ENCODE data around the gene ZDHHC13.
"Not testable (repeated sequence)": the region's sequence is repeated elsewhere in the genome, so short reads cannot be mapped to it uniquely, and the experiment has no call there.

ZDHHC13 gene

DNA sequence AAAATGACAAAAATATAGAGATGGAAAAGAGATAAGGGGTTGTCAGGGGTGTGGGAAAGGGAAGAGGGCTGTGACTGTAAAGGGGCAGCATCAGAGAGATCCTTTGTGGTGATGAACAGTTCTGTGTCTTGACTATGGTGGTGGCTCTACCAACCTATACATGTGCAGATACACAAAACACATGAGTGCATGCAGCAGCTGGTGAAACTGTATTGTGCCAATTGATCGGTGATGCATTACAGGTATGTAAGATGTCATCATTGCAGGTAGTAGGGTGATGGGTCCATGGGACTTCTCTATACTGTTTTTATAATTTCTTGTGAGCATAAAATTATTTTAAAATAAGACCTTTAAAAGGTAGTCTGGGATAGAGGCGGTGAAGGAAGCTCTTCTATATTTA lies 24.1 kb upstream of the ZDHHC13 start:
- no peak for DNase-seq
- in situ Hi-C loops (cut with MboI; ENCODE audit: low pct_unique_long_range_greater_than_20kb, low sequenced_read_pairs): loop anchor here (25.0 kb wide), 1 partner anchor 444 kb away; no protein-coding TSS in a partner anchor

DNA sequence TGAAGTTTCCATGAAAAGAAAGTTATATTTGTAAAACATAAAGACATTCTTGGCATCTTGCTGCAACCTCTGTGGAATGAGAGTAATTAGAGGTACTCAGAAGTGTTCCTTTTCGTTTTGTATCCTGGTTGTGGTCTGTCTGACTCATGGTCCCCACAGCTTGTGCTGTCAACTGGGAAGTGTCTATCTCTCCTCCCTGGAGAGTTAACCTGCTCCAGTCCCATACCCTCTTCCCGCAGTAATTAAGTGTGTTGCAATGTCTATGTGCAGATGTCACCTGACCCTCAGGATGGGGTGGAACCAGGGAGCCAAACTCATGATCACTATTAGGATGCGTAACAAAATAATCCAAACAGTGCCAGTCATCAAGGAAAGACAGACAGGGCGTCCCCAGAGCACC lies 23.0 kb upstream of the ZDHHC13 start:
- DNase-seq: peak; percentile 22
- in situ Hi-C loops (cut with MboI; ENCODE audit: low pct_unique_long_range_greater_than_20kb, low sequenced_read_pairs): loop anchor here (25.0 kb wide), 1 partner anchor 443 kb away; no protein-coding TSS in a partner anchor

DNA sequence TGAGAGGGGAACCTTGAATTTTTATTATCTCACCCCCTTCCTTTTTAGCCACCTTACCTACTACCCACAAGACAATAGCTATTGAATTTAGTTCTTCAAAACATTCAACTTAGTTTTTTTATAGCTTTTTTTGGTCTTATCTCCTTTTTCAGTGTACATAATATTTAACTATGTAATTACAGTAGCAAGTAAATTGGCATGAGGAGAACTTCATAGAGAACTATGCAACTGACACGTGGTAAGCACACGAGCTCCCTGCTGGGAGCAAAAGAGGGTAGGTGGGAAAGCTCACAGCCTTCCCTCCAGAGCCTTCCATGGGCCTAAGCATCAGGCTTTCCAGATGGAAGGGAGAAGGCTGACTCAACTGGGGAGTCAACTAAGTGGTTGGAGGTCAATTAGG lies 22.1 kb upstream of the ZDHHC13 start:
- no peak for DNase-seq
- in situ Hi-C loops (cut with MboI; ENCODE audit: low pct_unique_long_range_greater_than_20kb, low sequenced_read_pairs): loop anchor here (25.0 kb wide), 1 partner anchor 442 kb away; no protein-coding TSS in a partner anchor

DNA sequence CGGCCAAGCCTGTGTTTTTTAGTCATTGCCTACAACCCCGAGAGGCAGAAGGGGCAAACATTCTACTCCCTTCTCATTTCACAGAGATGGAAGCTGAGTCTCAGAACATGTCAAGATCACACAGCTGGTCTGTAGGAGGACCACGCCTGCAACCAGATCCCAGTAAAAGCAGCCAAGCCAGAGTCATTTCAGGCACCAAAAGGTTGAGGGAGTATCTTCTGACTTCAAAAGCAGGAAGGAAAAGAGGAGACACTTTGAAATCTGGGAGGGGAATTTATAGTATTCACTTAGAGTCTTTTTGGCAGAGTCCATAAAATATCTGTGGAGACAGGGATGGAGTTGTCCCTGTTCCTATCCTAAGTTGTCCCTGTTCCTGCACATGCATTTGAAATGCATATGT lies 17.9 kb upstream of the ZDHHC13 start:
- DNase-seq: no peak
- in situ Hi-C loops (cut with MboI; ENCODE audit: low pct_unique_long_range_greater_than_20kb, low sequenced_read_pairs): loop anchor here (25.0 kb wide), 1 partner anchor 438 kb away; no protein-coding TSS in a partner anchor

DNA sequence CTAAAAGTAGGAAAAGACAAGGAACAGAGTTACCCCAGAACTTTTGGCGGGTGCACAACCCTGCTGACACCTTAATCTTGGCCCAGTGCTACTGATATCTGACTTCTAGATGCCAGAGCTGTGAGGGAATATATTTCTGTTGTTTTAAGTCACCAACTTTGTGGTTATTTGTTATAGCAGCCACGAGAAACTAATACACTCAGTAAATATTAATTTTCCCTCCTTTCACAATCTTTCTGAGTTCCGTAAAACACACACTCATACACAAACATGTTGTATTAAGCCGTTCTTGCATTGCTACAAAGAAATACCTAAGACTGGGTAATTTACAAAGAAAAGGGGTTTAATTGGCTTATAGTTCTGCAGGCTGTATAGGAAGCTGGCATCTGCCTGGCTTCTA lies 16.1 kb upstream of the ZDHHC13 start:
- no peak for DNase-seq
- in situ Hi-C loops (cut with MboI; ENCODE audit: low pct_unique_long_range_greater_than_20kb, low sequenced_read_pairs): no loop called here

DNA sequence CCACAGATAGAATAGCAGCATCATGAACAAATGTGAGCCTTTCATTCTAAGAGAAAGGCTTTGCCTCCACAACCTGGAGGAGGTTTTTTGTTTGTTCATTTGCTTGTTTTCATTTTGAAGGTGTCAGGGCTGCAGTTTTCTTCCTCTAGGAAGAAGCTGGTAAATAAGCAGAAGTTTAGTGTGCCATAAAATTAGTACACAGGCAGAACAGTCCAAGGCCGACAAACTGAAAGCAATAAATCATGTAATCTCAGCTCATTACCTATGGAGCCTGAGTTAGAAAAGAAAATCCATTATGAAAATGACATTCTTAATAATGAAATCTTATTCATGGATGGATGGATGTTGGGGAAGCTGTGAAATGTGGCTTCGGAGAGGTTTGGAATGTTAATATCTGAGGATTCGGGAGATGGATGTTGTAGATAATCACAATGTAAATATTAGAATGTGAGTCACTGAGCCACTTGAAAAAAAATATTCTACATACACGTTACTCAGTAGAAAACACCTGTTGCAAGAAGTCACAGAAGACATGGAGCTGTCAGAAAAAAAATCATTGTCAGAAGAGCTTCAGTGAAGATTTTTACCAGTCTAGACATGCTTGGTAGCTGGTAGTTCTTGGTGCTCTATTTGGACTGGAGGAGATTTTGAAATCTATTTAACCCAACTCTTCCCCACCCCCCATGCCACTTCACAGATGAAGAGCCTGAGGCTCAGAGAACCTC lies 15.0 kb upstream of the ZDHHC13 start:
- no peak for DNase-seq
- in situ Hi-C loops (cut with MboI; ENCODE audit: low pct_unique_long_range_greater_than_20kb, low sequenced_read_pairs): no loop called here

DNA sequence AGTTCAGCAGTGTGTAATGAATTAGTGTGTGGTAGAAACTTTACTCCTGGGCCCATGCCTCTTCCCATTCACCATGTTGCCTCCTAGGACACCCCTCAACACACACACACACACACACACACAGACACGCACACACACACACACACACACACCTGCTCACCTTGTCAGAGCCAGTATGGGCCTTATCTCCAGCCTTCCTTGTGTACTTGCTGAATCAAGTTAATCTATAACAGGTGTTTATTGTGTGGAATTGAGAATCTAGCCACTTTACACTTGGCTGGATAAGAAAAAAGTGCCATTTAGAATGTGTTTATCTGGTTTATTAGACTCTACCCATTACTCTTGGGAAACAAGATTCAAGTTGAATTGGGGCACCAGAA lies 14.5 kb upstream of the ZDHHC13 start:
- in situ Hi-C loops (cut with MboI; ENCODE audit: low pct_unique_long_range_greater_than_20kb, low sequenced_read_pairs): no loop called here
- DNase-seq: no peak

DNA sequence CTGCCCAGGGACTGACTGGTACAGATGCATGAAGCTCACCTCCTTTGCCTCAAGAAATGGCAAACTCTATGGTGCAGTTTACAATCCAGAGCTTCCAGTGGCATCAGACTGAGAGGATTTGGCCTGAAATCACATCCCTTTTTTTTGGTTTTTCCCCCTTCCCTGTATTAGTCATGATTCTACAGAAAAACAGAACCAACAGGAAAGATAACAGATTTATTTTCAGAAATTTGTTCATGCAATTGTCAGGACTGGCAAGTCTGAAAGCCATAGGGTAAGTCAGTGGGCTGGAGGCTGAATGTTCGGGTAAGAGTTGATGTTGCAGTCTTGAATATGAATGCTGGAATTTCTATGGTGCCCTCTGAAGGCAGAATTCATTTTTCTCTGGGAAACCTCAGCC lies 12.0 kb upstream of the ZDHHC13 start:
- DNase-seq: no peak
- in situ Hi-C loops (cut with MboI; ENCODE audit: low pct_unique_long_range_greater_than_20kb, low sequenced_read_pairs): no loop called here

DNA sequence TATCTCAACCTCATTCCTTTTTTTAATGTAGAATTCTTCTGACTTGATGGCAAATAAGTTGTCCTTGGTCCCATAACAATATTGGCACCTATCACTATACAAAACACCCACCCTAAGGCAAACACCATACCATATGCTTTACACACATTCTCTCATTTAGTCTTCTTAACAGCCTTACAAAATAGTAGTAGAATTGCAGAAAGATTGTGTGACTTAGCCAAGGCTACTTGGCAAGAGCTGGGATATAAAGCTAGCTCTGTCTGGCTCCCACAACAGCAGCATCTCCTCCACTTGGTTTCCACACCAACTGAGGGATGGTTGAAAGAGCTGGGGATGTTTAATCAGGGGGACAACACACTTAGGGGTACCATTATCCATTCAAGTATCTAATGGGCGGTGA lies 9.8 kb upstream of the ZDHHC13 start:
- no peak for DNase-seq
- in situ Hi-C loops (cut with MboI; ENCODE audit: low pct_unique_long_range_greater_than_20kb, low sequenced_read_pairs): no loop called here

DNA sequence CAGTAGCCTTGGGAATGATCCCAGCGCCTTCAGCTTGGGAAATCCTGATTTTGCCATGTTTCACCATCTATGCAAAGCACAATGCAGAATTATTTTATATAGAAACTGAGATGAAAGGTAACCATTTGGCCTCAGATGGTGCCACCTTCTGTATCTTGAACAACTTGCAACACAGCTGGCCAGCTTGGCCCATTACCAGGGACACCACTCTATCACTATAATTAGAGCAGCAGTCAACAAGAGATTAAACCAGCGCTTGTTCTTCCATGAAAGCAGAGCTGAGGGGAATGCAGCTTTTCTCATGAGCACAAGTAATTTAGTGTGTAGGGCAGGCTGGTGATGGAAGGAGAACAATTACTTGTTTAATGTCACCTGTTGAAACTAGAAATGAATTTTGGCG lies 6.7 kb upstream of the ZDHHC13 start:
- no peak for DNase-seq
- in situ Hi-C loops (cut with MboI; ENCODE audit: low pct_unique_long_range_greater_than_20kb, low sequenced_read_pairs): no loop called here

DNA sequence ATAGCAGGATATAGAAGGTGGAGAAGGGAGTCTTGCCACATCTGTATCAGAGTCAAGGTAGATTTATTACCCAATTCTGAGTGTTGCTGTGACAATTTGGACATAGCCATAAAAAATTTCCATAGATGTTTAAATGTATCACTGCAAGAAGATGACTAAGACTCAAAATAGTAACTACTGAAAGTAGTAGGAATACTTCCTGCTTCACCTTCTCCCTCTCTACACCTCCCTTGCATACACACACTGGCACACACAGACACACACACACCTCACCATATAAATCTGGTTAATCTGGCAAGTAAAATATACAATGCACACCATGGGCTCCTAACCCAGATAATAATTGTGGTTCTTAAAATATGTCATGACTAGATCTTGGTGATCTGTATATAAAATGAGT lies 5.2 kb upstream of the ZDHHC13 start:
- in situ Hi-C loops (cut with MboI; ENCODE audit: low pct_unique_long_range_greater_than_20kb, low sequenced_read_pairs): no loop called here
- no peak for DNase-seq

DNA sequence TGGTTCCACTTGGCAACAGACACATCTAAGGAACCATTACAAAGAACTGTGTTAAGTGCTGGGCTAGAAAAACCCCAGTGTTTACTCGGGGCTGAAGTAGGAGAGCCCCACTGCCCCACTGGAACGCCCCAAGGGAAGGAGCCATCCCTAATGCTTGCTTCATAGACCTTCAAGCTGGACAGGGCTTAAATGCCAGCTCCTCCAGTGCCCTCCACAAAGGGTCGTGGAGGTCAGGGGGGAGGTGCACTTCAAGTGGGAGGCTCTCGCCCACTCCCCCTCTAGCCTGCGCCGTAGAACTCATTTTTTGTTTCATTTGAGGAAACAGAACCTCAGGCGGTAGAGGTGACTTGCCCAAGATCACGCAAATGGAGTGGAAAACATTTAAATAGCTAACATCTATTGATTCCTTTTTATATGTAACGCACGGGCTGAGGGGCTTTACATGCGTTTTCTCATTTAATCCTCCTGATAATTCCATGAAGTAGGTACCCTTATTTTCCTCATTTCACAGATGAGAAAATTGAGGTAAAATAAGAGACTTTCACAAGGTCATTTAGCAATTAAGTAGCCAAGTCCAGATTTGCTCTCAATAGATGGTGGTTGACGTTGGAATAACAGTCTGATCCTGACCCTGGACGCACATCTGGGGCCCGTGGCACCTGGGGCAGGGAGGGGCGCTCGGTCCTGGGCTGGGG lies 545 bp upstream of the ZDHHC13 start:
- DNase-seq: no peak
- in situ Hi-C loops (cut with MboI; ENCODE audit: low pct_unique_long_range_greater_than_20kb, low sequenced_read_pairs): no loop called here

DNA sequence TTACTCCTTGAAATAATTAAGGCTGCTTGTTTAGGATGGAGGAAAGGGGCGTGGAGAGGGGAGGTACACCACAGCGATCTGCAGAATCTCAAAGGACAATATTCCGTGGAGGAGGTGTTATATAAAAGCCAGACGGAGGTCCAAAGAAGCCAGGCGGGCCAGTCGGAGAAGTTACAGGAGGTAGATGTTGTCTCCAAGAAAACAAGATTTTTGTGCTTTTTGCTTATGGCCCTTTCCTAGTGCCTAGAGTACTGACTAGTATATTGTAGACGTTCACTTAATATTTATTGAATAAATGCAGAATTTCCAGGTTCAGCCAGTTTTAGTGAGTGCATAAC lies 761 bp downstream of the ZDHHC13 start:
- peak; percentile 30 for DNase-seq
- in situ Hi-C loops (cut with MboI; ENCODE audit: low pct_unique_long_range_greater_than_20kb, low sequenced_read_pairs): no loop called here

DNA sequence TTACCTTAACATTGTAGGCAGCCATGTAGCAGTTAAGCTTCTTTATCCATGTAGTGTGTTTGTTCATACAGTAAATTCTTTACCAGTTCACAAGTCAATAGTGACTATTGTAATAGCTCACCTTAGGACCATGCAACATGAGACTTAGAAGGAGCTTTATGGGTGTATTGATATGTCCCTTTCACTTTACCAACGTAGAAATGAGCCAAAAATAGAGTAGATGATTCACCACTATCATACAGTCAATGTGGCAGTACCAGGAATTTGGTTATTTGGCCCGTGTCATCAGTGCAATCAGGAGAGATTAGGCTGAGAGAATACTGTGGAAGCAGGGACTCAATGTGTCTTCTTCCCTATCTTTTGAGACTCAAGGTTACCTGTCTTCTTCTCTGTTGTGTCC lies 4.7 kb downstream of the ZDHHC13 start:
- no peak for DNase-seq
- in situ Hi-C loops (cut with MboI; ENCODE audit: low pct_unique_long_range_greater_than_20kb, low sequenced_read_pairs): no loop called here

DNA sequence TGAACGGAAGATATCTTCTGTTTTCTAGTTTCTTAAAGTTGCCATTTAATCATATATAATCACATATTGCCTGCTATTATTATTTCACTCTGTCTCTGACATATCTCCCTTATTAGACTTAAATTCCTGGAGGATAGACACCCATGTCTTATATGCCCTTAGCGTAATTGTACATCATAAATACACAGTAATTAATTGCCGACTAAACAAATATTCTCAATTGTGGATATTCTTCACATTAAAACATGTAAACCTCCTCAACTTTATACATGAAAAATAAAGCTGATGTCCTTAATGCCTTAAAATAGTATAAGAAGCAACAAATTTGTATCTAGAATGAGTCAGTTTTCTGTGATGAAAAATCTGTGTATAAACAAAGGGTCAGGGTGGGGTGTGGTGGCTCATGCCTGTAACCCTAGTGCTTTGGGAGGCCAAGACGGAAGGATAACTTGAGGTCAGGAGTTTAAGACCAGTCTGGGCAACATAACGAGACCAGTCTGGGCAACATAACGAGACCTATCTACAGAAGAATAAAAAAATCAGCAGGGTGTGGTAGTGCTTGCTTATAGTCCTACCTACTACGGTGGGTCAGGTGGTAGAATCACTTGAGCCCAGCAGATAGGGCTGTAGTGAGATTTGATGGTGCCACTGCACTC lies 6.1 kb downstream of the ZDHHC13 start:
- no peak for DNase-seq
- in situ Hi-C loops (cut with MboI; ENCODE audit: low pct_unique_long_range_greater_than_20kb, low sequenced_read_pairs): no loop called here

DNA sequence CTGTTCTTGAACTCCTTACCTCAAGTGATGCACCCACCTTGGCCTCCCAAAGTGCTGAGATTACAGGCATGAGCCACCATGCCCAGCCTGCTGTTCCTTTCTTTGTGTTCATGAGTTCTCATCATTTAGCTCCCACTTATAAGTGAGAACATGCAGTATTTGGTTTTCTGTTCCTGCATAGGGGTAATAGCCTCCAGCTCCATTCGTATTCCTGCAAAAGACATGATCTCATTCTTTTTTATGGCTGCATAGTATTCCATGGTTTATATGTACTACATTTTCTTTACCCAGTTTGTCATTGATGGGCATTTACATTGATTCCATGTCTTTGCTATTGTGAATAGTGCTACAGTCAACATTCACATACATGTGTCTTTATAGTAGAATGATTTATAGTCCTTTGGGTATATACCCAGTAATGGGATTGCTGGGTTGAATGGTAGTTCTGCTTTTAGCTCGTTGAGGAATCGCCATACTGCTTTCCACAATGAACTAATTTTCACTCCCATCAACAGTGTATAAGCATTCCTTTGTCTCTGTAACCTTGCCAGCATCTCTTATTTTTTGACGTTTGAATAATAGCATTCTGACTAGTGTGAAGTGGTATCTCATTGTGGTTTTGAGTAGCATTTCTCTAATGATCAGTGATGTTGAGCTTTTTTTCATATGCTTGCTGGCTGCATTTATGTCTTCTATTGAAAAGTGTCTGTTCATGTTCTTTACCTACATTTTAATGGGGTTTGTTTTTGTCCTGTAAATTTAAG lies 9.8 kb downstream of the ZDHHC13 start:
- in situ Hi-C loops (cut with MboI; ENCODE audit: low pct_unique_long_range_greater_than_20kb, low sequenced_read_pairs); DNase-seq: not testable (repeated sequence)

DNA sequence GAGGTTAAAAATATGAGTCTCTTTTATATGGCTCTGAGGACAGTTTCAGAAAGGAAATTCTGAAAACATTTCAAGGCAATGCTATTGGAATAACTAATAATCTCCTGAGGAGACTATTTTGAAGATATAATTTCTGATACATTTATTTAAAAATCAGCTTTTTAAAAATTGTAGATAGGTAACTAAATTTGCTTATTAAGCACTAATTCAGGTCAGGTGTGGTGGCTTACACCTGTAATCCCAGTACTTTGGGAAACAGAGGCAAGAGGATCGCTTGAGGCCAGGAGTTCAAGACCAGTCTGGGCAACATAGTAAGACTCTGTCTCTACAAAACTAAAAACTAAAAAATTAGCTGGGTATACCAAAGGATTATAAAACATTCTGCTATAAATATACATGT lies 17.0 kb downstream of the ZDHHC13 start:
- DNase-seq: no peak
- in situ Hi-C loops (cut with MboI; ENCODE audit: low pct_unique_long_range_greater_than_20kb, low sequenced_read_pairs): no loop called here

DNA sequence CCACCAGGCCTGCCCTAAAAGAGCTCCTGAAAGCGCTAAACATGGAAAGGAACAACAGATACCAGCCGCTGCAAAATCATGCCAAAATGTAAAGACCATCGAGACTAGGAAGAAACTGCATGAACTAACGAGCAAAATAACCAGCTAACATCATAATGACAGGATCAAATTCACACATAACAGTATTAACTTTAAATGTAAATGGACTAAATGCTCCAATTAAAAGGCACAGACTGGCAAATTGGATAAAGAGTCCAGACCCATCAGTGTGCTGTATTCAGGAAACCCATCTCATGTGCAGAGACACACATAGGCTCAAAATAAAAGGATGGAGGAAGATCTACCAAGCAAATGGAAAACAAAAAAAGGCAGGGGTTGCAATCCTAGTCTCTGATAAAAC lies 19.9 kb downstream of the ZDHHC13 start:
- in situ Hi-C loops (cut with MboI; ENCODE audit: low pct_unique_long_range_greater_than_20kb, low sequenced_read_pairs): not testable (repeated sequence)

DNA sequence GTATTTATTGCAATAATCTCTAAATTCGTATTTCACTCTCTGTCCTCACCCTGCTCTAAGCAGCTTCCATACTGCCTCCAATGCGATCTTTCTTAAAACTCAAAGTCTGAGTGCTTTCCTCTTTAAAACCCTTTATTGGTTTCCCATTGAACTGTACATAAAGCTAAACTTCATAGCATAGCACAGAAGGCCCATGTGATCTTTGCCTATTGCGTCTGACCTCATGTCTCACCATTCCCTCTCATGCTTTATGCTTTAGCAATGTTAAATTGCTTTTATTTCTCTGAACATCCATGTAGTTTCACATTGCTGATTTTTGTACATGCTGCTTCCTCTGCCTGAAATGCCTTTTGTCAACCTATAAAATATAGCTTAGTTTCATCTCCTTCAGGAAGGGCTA lies 28.4 kb downstream of the ZDHHC13 start:
- in situ Hi-C loops (cut with MboI; ENCODE audit: low pct_unique_long_range_greater_than_20kb, low sequenced_read_pairs): no loop called here
- no peak for DNase-seq

More for the DNA sequence above, 19.9 kb downstream of the ZDHHC13 start:
- DNase-seq: not testable (repeated sequence)

DNA sequence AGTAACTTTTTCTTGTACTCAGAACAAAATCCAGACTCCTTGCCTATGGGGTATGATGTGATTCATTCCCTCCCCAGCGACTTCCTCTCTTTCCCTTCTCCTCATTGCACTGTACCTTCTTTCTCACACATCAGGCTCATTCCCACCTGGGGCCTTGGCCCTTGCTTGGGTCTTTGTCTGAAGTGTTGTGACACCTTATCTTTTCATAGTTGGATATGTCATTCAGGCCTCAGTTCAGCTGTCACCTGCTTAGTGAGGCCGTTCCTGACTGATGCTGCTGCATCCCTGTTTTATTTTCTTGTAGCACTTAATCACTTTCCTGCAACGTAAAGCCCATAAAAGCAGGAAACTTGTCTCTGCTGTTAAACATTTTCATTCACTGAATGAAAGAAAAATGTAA lies 39.9 kb downstream of the ZDHHC13 start:
- no peak for DNase-seq
- in situ Hi-C loops (cut with MboI; ENCODE audit: low pct_unique_long_range_greater_than_20kb, low sequenced_read_pairs): no loop called here
